ENCODE results near the gene DPP6.

GRCh38 chr7:154875297-154875696, 823.1 kb downstream of the DPP6 start:
- TF ChIP-seq CTCF (IDR thresholded peaks at IDR 0.05) = no peak
- no peak for TF ChIP-seq POLR2A (IDR thresholded peaks at IDR 0.05)

All from tibial nerve (tissue), 3 donors.